OCI-LY7 (cell line): ENCODE results near the gene PCDH8.

Source experiments
- CTCF ChIP-seq: fragments of 200-600 bp; sonication (generic); conservative IDR thresholded peaks from 2 replicates; pipeline ENCODE4 v1.5.1; 2014; ENCODE audit warnings: mild to moderate bottlenecking, antibody characterized with exemption, low read length, moderate library complexity, mixed read lengths
- EZH2phosphoT487 ChIP-seq: fragments of 200-600 bp; sonication (generic); IDR thresholded peaks from 2 replicates; pipeline ENCODE4 v1.6.1; 2018; ENCODE audit warnings: low read depth, borderline replicate concordance, mild to moderate bottlenecking, mixed run types, antibody characterized with exemption, low read length, moderate library complexity, mixed read lengths

GRCh38 chr13:52845766-52846566, 2.5 kb downstream of the PCDH8 start:
- TF ChIP-seq CTCF, result no peak
- TF ChIP-seq EZH2phosphoT487, result no peak
